Measurements from ENCODE around the gene EI24. TPM values are rescaled to one million over a fixed set of nuclear protein-coding genes. Genes with fewer than 3 reads are reported as not detected.

EI24 gene
- total and polyA plus RNA-seq, 2 donors (not counting 3 experiments of a cell fraction or from before 2014, with no cell fraction given), result 115 to 192 TPM

DNA sequence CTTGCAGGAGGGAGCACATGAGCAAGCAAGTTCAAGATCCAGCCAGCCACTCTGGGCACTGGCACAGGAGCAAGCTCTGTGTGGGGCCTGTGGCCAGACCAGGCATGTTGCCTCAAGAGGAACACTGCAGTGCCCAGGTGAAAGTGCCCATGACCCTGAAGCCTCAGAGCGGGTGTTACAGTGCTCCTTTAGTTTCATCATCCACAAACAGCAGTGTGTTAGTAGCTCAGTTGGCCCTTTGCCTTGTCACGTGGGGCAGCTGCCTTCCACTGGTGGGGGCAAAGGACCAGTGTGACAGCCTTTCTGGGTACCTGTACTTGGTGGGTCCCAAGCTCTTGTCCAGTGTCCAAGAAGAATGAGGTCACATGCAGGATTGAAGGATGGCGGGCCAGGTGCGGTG, 3.0 kb upstream of the EI24 start:
- no TSS peak for BruUV-seq (replicated peaks)
- TF ChIP-seq POLR2AphosphoS5 (IDR thresholded peaks at IDR 0.05; ENCODE audit: insufficient read depth, low read depth, low read length) (no peak), FOS (IDR thresholded peaks at IDR 0.05; ENCODE audit: borderline replicate concordance, insufficient read depth, low read length) (no peak), GATA2 (IDR thresholded peaks at IDR 0.05; ENCODE audit: insufficient read depth, insufficient read length, low read depth, low read length) (no peak), POLR2A (IDR thresholded peaks at IDR 0.05; ENCODE audit: low read depth, low read length) (no peak), EZH2 (IDR thresholded peaks at IDR 0.05; ENCODE audit: borderline replicate concordance, low read depth, low read length, severe bottlenecking) (no peak), JUN (IDR thresholded peaks at IDR 0.05; ENCODE audit: borderline replicate concordance, insufficient read depth, insufficient read length, low read depth) (no peak), MYC (IDR thresholded peaks at IDR 0.05; ENCODE audit: low read depth, low read length) (no peak)
- TF ChIP-seq, protein P1, sequence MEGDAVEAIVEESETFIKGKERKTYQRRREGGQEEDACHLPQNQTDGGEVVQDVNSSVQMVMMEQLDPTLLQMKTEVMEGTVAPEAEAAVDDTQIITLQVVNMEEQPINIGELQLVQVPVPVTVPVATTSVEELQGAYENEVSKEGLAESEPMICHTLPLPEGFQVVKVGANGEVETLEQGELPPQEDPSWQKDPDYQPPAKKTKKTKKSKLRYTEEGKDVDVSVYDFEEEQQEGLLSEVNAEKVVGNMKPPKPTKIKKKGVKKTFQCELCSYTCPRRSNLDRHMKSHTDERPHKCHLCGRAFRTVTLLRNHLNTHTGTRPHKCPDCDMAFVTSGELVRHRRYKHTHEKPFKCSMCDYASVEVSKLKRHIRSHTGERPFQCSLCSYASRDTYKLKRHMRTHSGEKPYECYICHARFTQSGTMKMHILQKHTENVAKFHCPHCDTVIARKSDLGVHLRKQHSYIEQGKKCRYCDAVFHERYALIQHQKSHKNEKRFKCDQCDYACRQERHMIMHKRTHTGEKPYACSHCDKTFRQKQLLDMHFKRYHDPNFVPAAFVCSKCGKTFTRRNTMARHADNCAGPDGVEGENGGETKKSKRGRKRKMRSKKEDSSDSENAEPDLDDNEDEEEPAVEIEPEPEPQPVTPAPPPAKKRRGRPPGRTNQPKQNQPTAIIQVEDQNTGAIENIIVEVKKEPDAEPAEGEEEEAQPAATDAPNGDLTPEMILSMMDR (IDR thresholded peaks at IDR 0.05; ENCODE audit: extremely low read depth in 1 of 2, insufficient read depth in 1 of 2, low read depth in 1 of 2, low read length in 2 of 2), result no peak
- TF ChIP-seq, protein P2, sequence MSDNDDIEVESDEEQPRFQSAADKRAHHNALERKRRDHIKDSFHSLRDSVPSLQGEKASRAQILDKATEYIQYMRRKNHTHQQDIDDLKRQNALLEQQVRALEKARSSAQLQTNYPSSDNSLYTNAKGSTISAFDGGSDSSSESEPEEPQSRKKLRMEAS (IDR thresholded peaks at IDR 0.05; ENCODE audit: insufficient read depth, insufficient read length), result no peak
- dilution Hi-C loops (cut with MboI; ENCODE audit: extremely low pct_ligation_motif_present, low sequenced_read_pairs) (no loop called here), intact Hi-C loops (cut with micrococcal nuclease) (no loop called here)
- Histone ChIP-seq H3K27me3 (ENCODE audit: control insufficient read depth in 2 of 2, insufficient read depth in 2 of 2, low read length in 2 of 2) (no peaks in the 10 kb centered on the region), H3K9me3 (replicated peaks; ENCODE audit: control insufficient read depth, insufficient read depth, low read length) (no peaks in the 10 kb centered on the region), H3K79me2 (ENCODE audit: control insufficient read depth, insufficient read depth, low read length) (peaks cover 17% of the 10 kb centered on the region), H3K4me3 (replicated peaks in 1 of 3; ENCODE audit: insufficient read depth in 1 of 3, low read depth in 1 of 3, low read length in 3 of 3) (no peak overlapping the region), H4K20me1 (replicated peaks; ENCODE audit: control insufficient read depth, extremely low read depth, insufficient read depth, low read length) (no peaks in the 10 kb centered on the region), H3K4me2 (ENCODE audit: insufficient read depth, low read length) (no peak overlapping the region), H3K36me3 (ENCODE audit: control insufficient read depth in 2 of 2, extremely low read depth in 1 of 2, insufficient read depth in 2 of 2, low read length in 2 of 2) (no peaks in the 10 kb centered on the region), H3K4me1 (ENCODE audit: control insufficient read depth, extremely low read depth, insufficient read depth, low read length) (peaks cover 10% of the 10 kb centered on the region), H3K9ac (replicated peaks; ENCODE audit: extremely low read depth, insufficient read depth, low read length) (no peak overlapping the region), H3K27ac (ENCODE audit: insufficient read depth, low read depth, low read length) (no peak overlapping the region), H2AFZ (ENCODE audit: low read depth, low read length) (no peak overlapping the region), H3K9me1 (replicated peaks; ENCODE audit: control insufficient read depth, extremely low read depth, insufficient read depth, low read length) (no peaks in the 10 kb centered on the region)
- FAIRE-seq (no peak), DNase-seq (ENCODE audit: low read depth, low spot score) (no peak)
- ChIA-PET POLR2A (no interaction called here), CTCF (no interaction called here)
